ENCODE results near the gene EXOC3L4. TPM values are rescaled to one million over a fixed set of nuclear protein-coding genes. Genes with fewer than 3 reads are reported as not detected.

The EXOC3L4 gene
- total and polyA plus RNA-seq, 2 of the 8 experiments (the other 6 are each of a cell fraction or from before 2014, with no cell fraction given), result 0.45 to 0.57 TPM

DNA sequence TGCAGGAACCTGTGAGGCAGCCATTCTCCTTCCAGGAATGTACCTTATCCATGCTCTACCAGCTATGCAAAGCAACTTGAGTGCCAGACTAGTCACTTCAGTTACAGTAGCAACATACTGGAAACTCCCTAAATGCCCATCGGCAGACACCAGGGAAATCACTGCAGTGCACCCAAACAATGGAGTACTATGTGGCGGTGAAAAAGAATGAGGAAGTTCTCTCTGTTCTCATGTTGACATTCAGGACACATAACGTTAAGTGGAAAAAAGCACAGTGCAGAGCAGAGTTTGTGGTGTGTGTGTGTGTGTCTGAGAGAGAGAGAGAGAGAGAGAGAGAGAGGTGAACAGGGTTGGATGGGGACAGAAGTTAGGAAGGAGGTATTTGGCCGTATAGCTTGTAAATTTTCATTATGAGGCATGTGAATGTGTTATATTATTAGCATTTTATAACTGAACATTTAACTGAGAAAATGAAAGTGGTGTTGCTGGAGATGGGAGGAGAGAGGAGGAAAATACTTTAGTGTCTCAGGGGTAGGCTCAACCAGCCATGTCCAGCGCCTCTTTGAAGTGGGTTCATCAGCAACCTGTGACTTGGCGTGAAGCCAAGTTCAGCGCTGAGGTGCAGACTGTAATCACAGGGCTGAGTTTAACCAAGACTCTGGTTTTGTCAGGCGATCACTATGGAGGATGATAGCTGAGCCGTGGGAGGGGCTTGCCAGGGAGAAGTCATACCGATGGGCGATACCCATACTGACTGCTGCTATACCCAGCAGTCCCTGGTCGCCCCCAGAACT, 46.0 kb downstream of the EXOC3L4 start:
- FAIRE-seq, result no peak
- no peak overlapping the region; a peak in 1 of 4 replicates for H3K4me2 ChIP-seq (ENCODE audit: insufficient read depth in 1 of 2, low read depth in 2 of 2, low read length in 2 of 2)
- CTCF ChIA-PET (ENCODE audit: partially characterized antibody), result interaction anchor here (0.6 to 10.5 kb wide), 34 partner anchors 9 to 429 kb away, joined by 3 to 147 read pairs (median 4); partner anchors contain the start of genes EXOC3L4 and TNFAIP2

More for the DNA sequence above, 46.0 kb downstream of the EXOC3L4 start:
- H4K20me1 ChIP-seq (replicated peaks in 1 of 2; ENCODE audit: control insufficient read depth in 1 of 2, insufficient read depth in 2 of 2, low read length in 2 of 2), result no peaks in the 10 kb centered on the region
- TF ChIP-seq RAD21 (IDR thresholded peaks at IDR 0.05 in 1 of 2, conservative IDR thresholded peaks at IDR 0.05 in 1 of 2; ENCODE audit: low read depth in 2 of 2, low read length in 2 of 2), result no peak
- no peak for TF ChIP-seq POLR2A (IDR thresholded peaks at IDR 0.05; ENCODE audit: control extremely low read depth in 1 of 2, low read depth in 2 of 2, low read length in 2 of 2)
- TF ChIP-seq, protein P1, sequence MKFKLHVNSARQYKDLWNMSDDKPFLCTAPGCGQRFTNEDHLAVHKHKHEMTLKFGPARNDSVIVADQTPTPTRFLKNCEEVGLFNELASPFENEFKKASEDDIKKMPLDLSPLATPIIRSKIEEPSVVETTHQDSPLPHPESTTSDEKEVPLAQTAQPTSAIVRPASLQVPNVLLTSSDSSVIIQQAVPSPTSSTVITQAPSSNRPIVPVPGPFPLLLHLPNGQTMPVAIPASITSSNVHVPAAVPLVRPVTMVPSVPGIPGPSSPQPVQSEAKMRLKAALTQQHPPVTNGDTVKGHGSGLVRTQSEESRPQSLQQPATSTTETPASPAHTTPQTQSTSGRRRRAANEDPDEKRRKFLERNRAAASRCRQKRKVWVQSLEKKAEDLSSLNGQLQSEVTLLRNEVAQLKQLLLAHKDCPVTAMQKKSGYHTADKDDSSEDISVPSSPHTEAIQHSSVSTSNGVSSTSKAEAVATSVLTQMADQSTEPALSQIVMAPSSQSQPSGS (IDR thresholded peaks at IDR 0.05; ENCODE audit: low read length), result no peak
- no peak for TF ChIP-seq MAFK (IDR thresholded peaks at IDR 0.05; ENCODE audit: low read depth, low read length)
- no peak for TF ChIP-seq SP1 (IDR thresholded peaks at IDR 0.05; ENCODE audit: low read depth, low read length)
- H2AK5ac ChIP-seq (ENCODE audit: low read depth, low read length), result no peak overlapping the region
- H3K27ac ChIP-seq (ENCODE audit: low read depth, low read length), result no peak overlapping the region
- H2AFZ ChIP-seq (ENCODE audit: low read length), result no peak overlapping the region
- no peak overlapping the region for H2BK120ac ChIP-seq (replicated peaks; ENCODE audit: low read depth, low read length)
- H2BK12ac ChIP-seq (ENCODE audit: low read depth, low read length), result no peak overlapping the region; the same call in 1 of the 2 replicates
- H3K4me3 ChIP-seq (ENCODE audit: extremely low read depth in 1 of 4, insufficient read depth in 2 of 4, low read depth in 3 of 4, low read length in 4 of 4), result no peak overlapping the region
- H3K27me3 ChIP-seq (replicated peaks in 1 of 4; ENCODE audit: control insufficient read depth in 3 of 4, extremely low read depth in 1 of 4, insufficient read depth in 3 of 4, low read length in 3 of 4), result peaks cover 0 to 23% (median 11%) of the 10 kb centered on the region in 4 experiments; a peak in 6 of 7 replicates
- H2BK15ac ChIP-seq (ENCODE audit: low read length), result no peak overlapping the region; the same call in 1 of the 2 replicates
- no peak overlapping the region for H3K18ac ChIP-seq (ENCODE audit: extremely low read depth, low read length)
- H3K23ac ChIP-seq (ENCODE audit: insufficient read length), result no peak overlapping the region
- H4K91ac ChIP-seq (replicated peaks; ENCODE audit: insufficient read length, low read length), result no peak overlapping the region
- no peak overlapping the region for H4K5ac ChIP-seq (ENCODE audit: insufficient read length, low read depth, low read length)
- no peak for DNase-seq (ENCODE audit: low read depth in 1 of 2, low spot score in 2 of 2)
- peaks cover 0 to 11% (median 6%) of the 10 kb centered on the region in 4 experiments; a peak in 6 of 7 replicates for H3K4me1 ChIP-seq (replicated peaks in 1 of 4; ENCODE audit: control insufficient read depth in 3 of 4, insufficient read depth in 4 of 4, low read length in 3 of 4)
- 64% methylated on average over 11 of the region's 12 CpGs; no CpG with 5 or more reads in 1 of the 2 experiments for WGBS, 2 experiments (ENCODE audit: extremely low coverage in 1 of 2, insufficient coverage in 1 of 2, insufficient read length in 1 of 2, insufficient replicate concordance in 2 of 2, low coverage in 1 of 2, low lambda C conversion rate in 2 of 2, missing lambda C conversion rate in 1 of 2)
- no peaks in the 10 kb centered on the region for H3K36me3 ChIP-seq (ENCODE audit: control insufficient read depth in 2 of 4, insufficient read depth in 4 of 4, low read length in 3 of 4)
- no peak overlapping the region for H2BK5ac ChIP-seq (ENCODE audit: low read depth, low read length)
- no peak overlapping the region for H3K56ac ChIP-seq (replicated peaks; ENCODE audit: insufficient read length, low read depth, low read length)
- H3K23me2 ChIP-seq (ENCODE audit: low read depth, low read length), result peaks cover 8% of the 10 kb centered on the region; the same call in 1 of the 2 replicates
- H3K4ac ChIP-seq (replicated peaks; ENCODE audit: insufficient read length, low read depth, low read length), result no peak overlapping the region
- H2BK20ac ChIP-seq (ENCODE audit: low read length), result no peak overlapping the region
- no peaks in the 10 kb centered on the region for H3K79me2 ChIP-seq (ENCODE audit: control insufficient read depth in 1 of 2, insufficient read depth in 2 of 2, low read length in 2 of 2)
- no peak overlapping the region for H4K8ac ChIP-seq (ENCODE audit: extremely low read depth, insufficient read depth, low read length)
- H3K9me3 ChIP-seq (ENCODE audit: insufficient read depth in 2 of 2, low read depth in 1 of 2, low read length in 1 of 2), result no peaks in the 10 kb centered on the region
- H3K9ac ChIP-seq (replicated peaks in 1 of 4; ENCODE audit: extremely low read depth in 1 of 4, low read depth in 3 of 4, low read length in 3 of 4), result no peak overlapping the region
- no peaks in the 10 kb centered on the region for H3K79me1 ChIP-seq (ENCODE audit: low read depth, low read length)
- no peak overlapping the region for H3K14ac ChIP-seq (ENCODE audit: insufficient read length)
- POLR2A ChIA-PET (ENCODE audit: partially characterized antibody), result interaction anchor here (0.6 to 1.5 kb wide), 4 partner anchors 14 to 1078 kb away, joined by 3 to 10 read pairs (median 3); no protein-coding TSS in a partner anchor

All from H1 (cell line).